GM21381 (cell line): ENCODE measurements around the gene BPTF.
"Not testable (repeated sequence)": the region's sequence is repeated elsewhere in the genome, so short reads cannot be mapped to it uniquely, and the experiment has no call there.

Experiments used
- ATAC-seq: cut with Tn5 transposase; IDR thresholded peaks from one replicate; pipeline ENCODE4 v1.9.1; 2021; ENCODE audit warnings: mild to moderate bottlenecking, moderate library complexity; ENCODE audit not compliant: unreplicated experiment

Gene BPTF

GRCh38 chr17:67824735-67825626 is at the start of gene BPTF:
BPTF (plus strand) TSS chr17:67825503; CDS start chr17:67825725, 222 bp downstream.
- peak; percentile 82 for ATAC-seq

DNA sequence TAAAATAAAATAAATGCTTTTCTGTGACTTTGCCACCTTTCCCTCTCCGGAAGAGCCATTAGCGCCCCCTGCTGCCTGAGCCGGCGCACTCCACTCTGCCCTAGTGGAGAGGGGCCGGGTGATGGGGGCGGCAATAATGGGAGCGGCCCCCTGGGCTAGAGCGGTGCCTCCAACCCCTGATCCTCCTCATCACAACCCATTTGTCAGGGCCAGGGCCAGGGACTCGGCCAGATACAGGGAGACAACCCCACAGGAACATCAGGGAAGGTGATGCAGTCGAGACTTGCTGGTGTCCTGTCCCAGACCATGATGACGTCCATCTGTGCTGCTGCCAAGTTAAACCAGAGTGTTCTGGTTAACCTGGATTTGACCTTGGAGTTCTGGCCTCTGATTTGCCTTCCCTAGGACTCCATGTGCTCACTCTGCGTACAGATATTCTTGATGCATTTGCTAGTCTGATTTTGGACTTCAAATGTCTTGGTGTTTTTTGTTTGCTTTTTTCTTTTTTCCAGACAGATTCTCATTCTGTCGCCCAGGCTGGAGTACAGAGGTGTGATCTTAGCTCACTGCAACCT is 46.1 kb upstream of the BPTF start:
- ATAC-seq: no peak

DNA sequence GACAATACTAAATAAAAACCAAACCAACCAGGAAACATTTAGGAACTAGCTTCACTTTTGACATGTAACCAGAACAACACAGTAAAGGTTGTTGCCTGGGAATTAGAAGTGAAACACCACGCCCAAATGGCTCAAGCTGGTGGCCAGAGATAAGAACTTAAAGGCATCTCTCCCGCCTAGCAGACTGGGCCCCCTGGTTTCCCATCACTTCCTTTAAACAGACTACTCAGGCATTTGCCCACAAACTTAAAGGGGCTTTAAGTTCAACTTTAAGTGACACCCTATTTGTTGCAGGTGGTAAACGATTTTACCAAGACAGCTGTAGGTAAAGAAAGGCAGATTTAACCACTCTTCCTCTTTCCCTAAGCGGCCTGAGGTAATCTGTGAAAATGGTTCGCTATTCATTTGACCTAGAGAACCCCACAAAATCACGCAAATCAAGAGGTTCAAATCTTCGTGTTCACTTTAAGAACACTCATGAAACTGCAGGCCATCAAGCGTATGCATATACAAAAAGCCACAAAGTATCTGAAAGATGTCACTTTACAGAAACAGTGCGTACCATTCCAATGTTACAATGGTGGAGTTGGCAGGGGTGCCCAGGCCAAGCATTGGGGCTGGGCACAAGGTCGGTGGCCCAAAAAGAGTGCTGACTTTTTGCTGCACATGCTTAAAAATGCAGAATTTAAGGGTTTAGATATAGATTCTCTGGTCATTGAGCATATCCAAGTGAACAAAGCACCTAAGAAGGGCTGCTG is 40.8 kb upstream of the BPTF start:
- ATAC-seq: no peak

GRCh38 chr17:67785122-67785477 is 40.2 kb upstream of the BPTF start:
- no peak for ATAC-seq

DNA sequence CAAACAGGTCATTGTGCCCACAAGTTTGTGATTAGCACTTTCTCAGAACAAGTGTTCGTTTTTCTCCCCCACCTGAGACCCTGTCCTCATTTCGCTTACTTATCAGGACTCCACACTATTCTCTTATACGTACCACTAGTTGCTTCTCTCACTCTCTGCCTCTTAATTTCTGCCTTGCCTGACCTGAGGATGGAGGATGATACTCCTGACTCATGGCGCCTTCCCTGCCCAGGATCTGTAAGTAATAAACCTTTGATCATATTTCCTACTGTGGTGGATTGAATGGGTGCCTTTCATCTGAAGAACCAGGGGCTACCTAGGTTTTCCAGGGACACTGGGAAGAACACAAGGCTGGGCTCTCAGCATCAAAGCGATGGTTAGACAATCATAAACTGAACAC is 39.8 kb upstream of the BPTF start:
- no peak for ATAC-seq

GRCh38 chr17:67800495-67800928 is 24.8 kb upstream of the BPTF start:
- peak; percentile 77 for ATAC-seq

DNA sequence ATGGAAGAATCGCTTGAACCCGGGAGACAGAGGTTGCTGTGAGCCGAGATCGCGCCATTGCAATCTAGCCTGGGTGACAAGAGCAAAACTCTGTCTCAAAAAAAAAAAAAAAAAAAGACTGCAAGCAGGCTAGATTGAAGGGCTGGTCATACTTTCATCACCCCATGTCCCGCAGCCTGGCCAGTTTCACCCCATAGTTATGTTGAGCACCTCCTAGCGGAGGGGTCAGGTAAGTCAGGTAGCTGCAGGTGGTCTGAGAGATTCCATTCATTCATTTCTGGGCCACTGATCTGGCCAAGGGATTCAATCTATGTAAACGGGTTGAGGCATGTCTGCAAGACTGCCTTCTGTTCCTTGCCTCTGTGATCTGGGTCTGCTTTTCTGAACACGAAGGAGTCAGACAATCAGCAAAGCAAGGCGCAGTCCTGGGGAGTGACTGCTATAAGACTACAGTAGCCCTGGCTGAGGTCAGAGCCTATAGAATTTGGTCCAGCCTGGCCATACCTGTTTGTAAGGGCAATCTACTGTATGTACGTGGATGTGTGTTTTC is 23.6 kb upstream of the BPTF start:
- no peak for ATAC-seq

GRCh38 chr17:67810464-67810863 is 14.8 kb upstream of the BPTF start:
- no peak for ATAC-seq

DNA sequence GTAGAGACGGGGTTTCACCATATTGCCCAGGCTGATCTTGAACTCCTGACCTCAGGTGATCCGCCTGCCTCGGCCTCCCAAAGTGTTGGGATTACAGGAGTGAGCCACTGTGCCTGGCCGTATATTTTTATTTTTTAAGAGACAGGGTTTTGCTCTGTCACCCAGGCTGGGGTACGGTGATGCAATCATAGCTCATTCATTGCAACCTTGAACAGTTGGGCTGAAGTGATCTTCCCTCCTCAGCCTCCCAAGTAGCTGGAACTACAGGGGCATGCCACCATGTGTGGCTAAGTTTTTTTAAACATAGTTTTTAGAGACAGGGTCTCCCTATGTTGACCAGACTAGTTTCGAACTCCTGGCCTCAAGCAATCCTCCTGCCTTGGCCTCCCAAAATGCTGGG is 12.9 kb upstream of the BPTF start:
- not testable (repeated sequence) for ATAC-seq

- ATAC-seq: no peak
Observed at GRCh38 chr17:67813803-67814180, 11.5 kb upstream of the BPTF start.

DNA sequence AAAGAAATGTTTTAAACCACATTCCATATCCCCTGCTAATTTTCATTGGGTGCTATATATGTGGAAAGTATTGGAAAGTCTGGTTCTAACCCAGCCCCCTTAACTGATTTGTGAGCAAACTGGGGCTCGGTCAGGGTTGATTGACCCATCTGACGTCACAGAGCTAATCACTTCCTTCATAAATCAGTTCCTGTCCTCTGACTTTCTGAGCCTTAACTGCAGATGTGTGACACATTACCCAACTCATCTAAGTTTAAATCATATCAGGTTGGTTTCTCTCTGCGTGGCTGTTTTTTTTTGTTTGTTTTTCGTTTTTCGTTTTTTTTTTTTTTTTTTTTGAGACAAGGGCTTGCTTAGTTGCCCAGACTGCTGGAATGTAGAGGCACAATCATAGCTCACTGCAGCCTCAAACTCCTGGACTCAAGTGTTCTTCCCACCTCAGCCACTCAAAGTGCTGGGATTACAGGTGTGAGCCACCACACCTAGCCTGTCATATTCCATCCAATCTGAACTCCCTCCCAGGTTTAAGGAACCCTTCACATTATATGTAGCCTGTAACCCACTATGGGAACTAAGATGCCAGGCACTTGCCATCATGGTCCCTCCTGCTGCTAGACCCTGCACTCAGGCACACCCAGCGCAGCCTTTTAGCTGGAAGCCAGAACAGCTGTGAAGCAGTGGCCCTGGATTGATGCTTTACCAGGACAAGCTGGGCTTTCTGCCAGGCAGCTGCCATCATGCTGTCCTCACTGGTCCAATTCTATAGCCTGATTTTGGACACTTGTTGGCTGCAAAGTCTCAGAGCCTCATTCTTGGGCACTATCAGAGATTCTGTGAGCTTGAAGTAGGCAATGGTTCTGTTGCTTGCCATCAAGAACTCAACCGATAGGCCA is 6.9 kb upstream of the BPTF start:
- ATAC-seq: peak; percentile 62

DNA sequence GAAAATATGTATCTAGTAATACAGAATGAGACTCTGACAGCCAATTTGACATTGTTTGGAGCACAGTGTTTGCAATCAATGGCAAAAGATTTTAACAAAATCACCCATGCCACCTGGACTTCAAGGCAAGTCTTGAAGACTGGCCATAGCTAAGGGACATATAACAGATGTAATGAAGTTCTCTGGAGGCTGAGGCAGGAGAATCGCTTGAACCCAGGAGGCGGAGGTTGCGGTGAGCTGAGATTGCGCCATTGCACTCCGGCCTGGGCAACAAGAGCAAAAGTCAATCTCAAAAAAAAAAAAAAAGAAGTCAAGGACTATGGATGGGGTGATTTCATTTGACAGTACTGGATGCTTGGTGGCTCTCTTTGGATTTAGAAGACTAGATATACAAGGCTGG is 5.6 kb upstream of the BPTF start:
- ATAC-seq: no peak

GRCh38 chr17:67821871-67822367 is 3.4 kb upstream of the BPTF start:
- ATAC-seq: no peak

- peak; percentile 44 for ATAC-seq
Observed at GRCh38 chr17:67825627-67826601, 611 bp downstream of the BPTF start.

DNA sequence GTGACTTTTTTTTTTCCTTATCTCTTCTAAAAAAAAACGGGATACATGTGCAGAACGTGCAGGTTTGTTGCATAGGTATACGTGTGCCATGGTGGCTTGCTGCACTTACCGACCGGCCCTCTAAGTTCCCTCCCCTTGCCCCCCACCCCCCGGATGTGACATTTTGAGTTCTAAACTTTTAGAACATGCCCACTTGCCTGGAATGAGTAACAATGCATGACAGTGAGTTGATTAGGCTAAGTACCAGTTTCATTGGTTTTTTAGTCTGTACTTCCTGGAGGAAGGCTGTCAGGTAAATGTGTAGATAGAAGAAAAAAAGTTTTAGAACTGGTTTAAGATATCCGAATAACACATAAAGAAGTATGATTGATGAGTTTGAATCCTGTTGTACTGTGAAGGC is 4.0 kb downstream of the BPTF start:
- ATAC-seq: no peak

DNA sequence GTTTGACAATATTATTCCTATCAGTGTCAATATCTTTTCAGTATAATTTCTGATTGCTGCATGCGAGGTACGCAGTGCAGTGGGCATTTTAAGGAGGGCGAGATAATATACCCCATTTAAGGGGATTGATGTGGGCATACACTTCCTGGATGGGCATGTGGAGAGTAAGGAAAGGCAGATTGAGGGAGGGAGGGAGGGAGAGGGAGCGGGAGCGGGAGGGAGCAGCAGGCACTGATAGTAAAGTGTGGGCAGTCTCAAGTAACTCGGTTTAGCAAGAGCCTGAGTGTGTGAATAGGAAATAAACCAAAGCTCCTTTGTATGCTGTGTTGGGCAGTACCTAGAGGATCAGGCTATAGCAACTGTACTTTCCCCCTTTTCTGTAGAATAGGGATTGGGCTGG is 5.1 kb downstream of the BPTF start:
- no peak for ATAC-seq

DNA sequence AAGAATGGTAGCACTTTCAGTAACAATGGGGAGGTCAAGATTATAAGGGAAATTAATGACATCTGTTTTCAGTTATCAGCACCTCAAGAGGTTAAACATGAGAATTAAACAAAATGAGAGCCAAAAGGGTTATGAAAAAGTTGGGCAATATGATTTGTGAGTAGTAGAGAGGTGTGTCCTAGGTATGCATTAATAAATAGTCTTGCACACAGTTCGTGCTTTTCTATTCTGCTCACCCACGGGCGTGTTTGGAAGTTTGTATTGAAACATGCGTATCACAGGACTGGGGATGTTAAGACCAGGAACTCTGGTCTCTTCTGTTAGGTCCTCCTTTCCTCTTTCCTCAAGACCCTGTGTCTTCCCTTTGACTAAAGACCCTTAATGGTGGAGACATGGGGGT is 6.0 kb downstream of the BPTF start:
- no peak for ATAC-seq

GRCh38 chr17:67833134-67833533 is 7.8 kb downstream of the BPTF start:
- no peak for ATAC-seq

- no peak for ATAC-seq
Observed at GRCh38 chr17:67833946-67834631, 8.8 kb downstream of the BPTF start.
